MCF 10A (cell line): ENCODE data around the gene IGSF22. TPM values are rescaled to one million over a fixed set of nuclear protein-coding genes. Genes with fewer than 3 reads are reported as not detected.

Experiments
- BruUV-seq: library from RNA; stranded (reverse); fragments of 400-500 nt; replicated peaks from 2 replicates; lab custom pipeline; 2021; lab: Mats Ljungman, UMichigan
- CTCF ChIA-PET: fragments of 300-600 bp; sonication (Branson Sonifier 250); formaldehyde crosslinking; extraction: SDS; loops from one replicate; lab custom pipeline; 2021; ENCODE audit warnings: antibody characterized with exemption, inconsistent platforms; lab: Yijun Ruan, JAX
- POLR2A ChIA-PET: fragments of 300-600, 350-650 bp; sonication (Branson Sonifier 250); formaldehyde crosslinking; extraction: SDS; loops from one replicate; lab custom pipeline; 2020; ENCODE audit warnings: antibody characterized with exemption, inconsistent platforms; lab: Yijun Ruan, JAX
- DNase-seq: peaks from one replicate; pipeline ENCODE4 v3.0.0-alpha.2; 2018; ENCODE audit not compliant: unreplicated experiment
- H3K27ac Mint-ChIP-seq: one replicate; pipeline ENCODE4 v1.8.0; 2022; ENCODE audit warnings: mild to moderate bottlenecking, low read depth, mixed read lengths; ENCODE audit not compliant: unreplicated experiment
- H3K27me3 Mint-ChIP-seq: one replicate; pipeline ENCODE4 v1.8.0; 2022; ENCODE audit warnings: mixed read lengths; ENCODE audit not compliant: insufficient read depth, unreplicated experiment
- H3K36me3 Mint-ChIP-seq: one replicate; pipeline ENCODE4 v1.8.0; 2022; ENCODE audit warnings: mild to moderate bottlenecking, moderate library complexity, mixed read lengths; ENCODE audit not compliant: insufficient read depth, unreplicated experiment
- H3K4me1 Mint-ChIP-seq: one replicate; pipeline ENCODE4 v1.8.0; 2022; ENCODE audit warnings: mixed read lengths; ENCODE audit not compliant: insufficient read depth, unreplicated experiment
- H3K4me3 Mint-ChIP-seq: one replicate; pipeline ENCODE4 v1.8.0; 2022; ENCODE audit warnings: mild to moderate bottlenecking, moderate library complexity, mixed read lengths; ENCODE audit not compliant: unreplicated experiment
- H3K9me3 Mint-ChIP-seq: one replicate; pipeline ENCODE4 v1.8.0; 2022; ENCODE audit warnings: mixed read lengths; ENCODE audit not compliant: unreplicated experiment
- intact Hi-C: fragments of 100-400 bp; cut with micrococcal nuclease; formaldehyde crosslinking; loops from 2 replicates; pipeline ENCODE4 v1.14.1; 2022
- total RNA-seq: library from RNA; stranded (reverse); gene quantifications from 2 replicates; pipeline ENCODE4 v1.2.3, GENCODE V29; 2022
- TF ChIP-seq, protein P1 (sequence below): fragments of 200-600 bp; IDR thresholded peaks from one replicate; pipeline ENCODE4 v1.8.0; 2022; ENCODE audit warnings: antibody characterized with exemption, mild to moderate bottlenecking; ENCODE audit not compliant: unreplicated experiment

The IGSF22 gene
- total RNA-seq, 1 experiment from 2014 or later = not detected

- ChIA-PET POLR2A (interaction anchor here (0.6 kb wide), 1 partner anchor 10 kb away, joined by 3 read pairs; no protein-coding TSS in a partner anchor), CTCF (interaction anchor here (0.8 kb wide), 1 partner anchor 71 kb away, joined by 4 read pairs; no protein-coding TSS in a partner anchor)
- Mint-ChIP-seq H3K4me3 (no peak overlapping the region), H3K4me1 (peaks cover 10% of the 10 kb centered on the region), H3K36me3 (no peaks in the 10 kb centered on the region), H3K9me3 (no peaks in the 10 kb centered on the region), H3K27me3 (peaks cover 62% of the 10 kb centered on the region), H3K27ac (no peak overlapping the region)
- intact Hi-C loops = no loop called here
- TF ChIP-seq, protein P1, sequence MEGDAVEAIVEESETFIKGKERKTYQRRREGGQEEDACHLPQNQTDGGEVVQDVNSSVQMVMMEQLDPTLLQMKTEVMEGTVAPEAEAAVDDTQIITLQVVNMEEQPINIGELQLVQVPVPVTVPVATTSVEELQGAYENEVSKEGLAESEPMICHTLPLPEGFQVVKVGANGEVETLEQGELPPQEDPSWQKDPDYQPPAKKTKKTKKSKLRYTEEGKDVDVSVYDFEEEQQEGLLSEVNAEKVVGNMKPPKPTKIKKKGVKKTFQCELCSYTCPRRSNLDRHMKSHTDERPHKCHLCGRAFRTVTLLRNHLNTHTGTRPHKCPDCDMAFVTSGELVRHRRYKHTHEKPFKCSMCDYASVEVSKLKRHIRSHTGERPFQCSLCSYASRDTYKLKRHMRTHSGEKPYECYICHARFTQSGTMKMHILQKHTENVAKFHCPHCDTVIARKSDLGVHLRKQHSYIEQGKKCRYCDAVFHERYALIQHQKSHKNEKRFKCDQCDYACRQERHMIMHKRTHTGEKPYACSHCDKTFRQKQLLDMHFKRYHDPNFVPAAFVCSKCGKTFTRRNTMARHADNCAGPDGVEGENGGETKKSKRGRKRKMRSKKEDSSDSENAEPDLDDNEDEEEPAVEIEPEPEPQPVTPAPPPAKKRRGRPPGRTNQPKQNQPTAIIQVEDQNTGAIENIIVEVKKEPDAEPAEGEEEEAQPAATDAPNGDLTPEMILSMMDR = no peak
- no peak for DNase-seq
- BruUV-seq = no TSS peak
Observed at GRCh38 chr11:18704045-18704645, 21.8 kb downstream of the IGSF22 start.

GRCh38 chr11:18703001-18703763, 22.8 kb downstream of the IGSF22 start:
- Mint-ChIP-seq H3K36me3 (no peaks in the 10 kb centered on the region), H3K4me1 (peaks cover 10% of the 10 kb centered on the region), H3K27ac (no peak overlapping the region), H3K27me3 (peaks cover 53% of the 10 kb centered on the region), H3K4me3 (no peak overlapping the region), H3K9me3 (no peaks in the 10 kb centered on the region)
- TF ChIP-seq, protein P1 = no peak
- no peak for DNase-seq
- intact Hi-C loops = no loop called here
- CTCF ChIA-PET = no interaction called here
- POLR2A ChIA-PET = no interaction called here
- BruUV-seq = no TSS peak

- H3K27ac Mint-ChIP-seq = no peak overlapping the region
- ChIA-PET CTCF (interaction anchor here (1.0 to 1.4 kb wide), 2 partner anchors 11 to 30 kb away, joined by 3 to 10 read pairs; no protein-coding TSS in a partner anchor), POLR2A (no interaction called here)
- no peaks in the 10 kb centered on the region for H3K36me3 Mint-ChIP-seq
- no peaks in the 10 kb centered on the region for H3K9me3 Mint-ChIP-seq
- intact Hi-C loops = no loop called here
- no peak for DNase-seq
- no peak overlapping the region for H3K4me3 Mint-ChIP-seq
- BruUV-seq = no TSS peak
- peaks cover 38% of the 10 kb centered on the region for H3K27me3 Mint-ChIP-seq
- TF ChIP-seq, protein P1 = no peak
- H3K4me1 Mint-ChIP-seq = peaks cover 10% of the 10 kb centered on the region
Observed at GRCh38 chr11:18701614-18702216, 24.3 kb downstream of the IGSF22 start.

DNA sequence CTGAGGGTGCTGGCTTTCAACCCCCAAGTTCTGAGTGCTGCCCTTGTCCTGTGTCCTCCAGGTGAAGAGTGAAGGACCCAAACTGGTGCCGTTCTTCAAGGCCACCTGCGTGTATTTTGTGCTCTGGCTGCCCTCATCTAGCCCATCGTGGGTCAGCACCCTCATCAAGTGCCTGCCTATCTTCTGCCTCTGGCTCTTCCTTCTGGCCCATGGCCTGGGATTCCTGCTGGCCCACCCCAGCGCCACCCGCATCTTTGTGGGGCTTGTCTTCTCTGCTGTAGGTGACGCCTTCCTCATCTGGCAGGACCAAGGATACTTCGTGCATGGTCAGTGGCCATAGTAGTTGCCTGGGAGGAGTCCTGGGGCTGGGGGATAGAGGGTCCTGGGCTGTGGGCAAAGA, 25.1 kb downstream of the IGSF22 start:
- TF ChIP-seq, protein P1 = no peak
- ChIA-PET POLR2A (no interaction called here), CTCF (interaction anchor here (0.6 kb wide), 1 partner anchor 162 kb away, joined by 3 read pairs; no protein-coding TSS in a partner anchor)
- no peak overlapping the region for H3K27ac Mint-ChIP-seq
- no peak for DNase-seq
- H3K36me3 Mint-ChIP-seq = no peaks in the 10 kb centered on the region
- peaks cover 30% of the 10 kb centered on the region for H3K27me3 Mint-ChIP-seq
- BruUV-seq = no TSS peak
- H3K4me1 Mint-ChIP-seq = peaks cover 10% of the 10 kb centered on the region
- intact Hi-C loops = no loop called here
- H3K9me3 Mint-ChIP-seq = no peaks in the 10 kb centered on the region
- no peak overlapping the region for H3K4me3 Mint-ChIP-seq
